H1 (cell line): ENCODE measurements around the gene KCNJ9. TPM values are rescaled to one million over a fixed set of nuclear protein-coding genes. Genes with fewer than 3 reads are reported as not detected.

Source experiments
- CTCF ChIA-PET: fragments of 300-600 bp; sonication (Branson Sonifier 250); formaldehyde crosslinking; loops from one replicate; lab custom pipeline; 2021; ENCODE audit not compliant: partially characterized antibody; lab: Charles Lee
- POLR2A ChIA-PET: fragments of 300-600 bp; sonication (Branson Sonifier 250); formaldehyde crosslinking; loops from one replicate; lab custom pipeline; 2021; ENCODE audit warnings: inconsistent platforms; ENCODE audit not compliant: partially characterized antibody; lab: Charles Lee
- DNase-seq, 2 experiments: peaks; one replicate each; pipeline versions ENCODE4 v3.0.0 to v3.0.0-alpha.2; 2010 to 2022; ENCODE audit warnings: low spot score in 2 of 2, low read depth in 1 of 2, mixed read lengths in 1 of 2
- FAIRE-seq: peaks from 2 replicates; lab custom pipeline; 2011; peaks lifted over from hg19 to GRCh38; lab: Jason Lieb, UNC
- H2AFZ ChIP-seq: 2 replicates; pipeline ENCODE4 v1.8.1; 2012; ENCODE audit warnings: low read length, inconsistent platforms
- H2AK5ac ChIP-seq: 2 replicates; pipeline ENCODE4 v1.6.1; 2013; ENCODE audit warnings: low read depth, low read length
- H2BK120ac ChIP-seq: replicated peaks from 2 replicates; pipeline ENCODE3; 2013; ENCODE audit warnings: low read depth, low read length, inconsistent platforms
- H2BK12ac ChIP-seq: 2 replicates; pipeline ENCODE4 v1.6.1; 2013; ENCODE audit warnings: low read depth, low read length
- H2BK15ac ChIP-seq: 2 replicates; pipeline ENCODE4 v1.6.1; 2013; ENCODE audit warnings: low read length
- H2BK20ac ChIP-seq: 2 replicates; pipeline ENCODE4 v1.6.1; 2013; ENCODE audit warnings: low read length
- H2BK5ac ChIP-seq: 2 replicates; pipeline ENCODE4 v1.6.1; 2013; ENCODE audit warnings: low read depth, low read length
- H3K14ac ChIP-seq: 2 replicates; pipeline ENCODE4 v1.6.1; 2013; ENCODE audit warnings: inconsistent platforms; ENCODE audit not compliant: insufficient read length
- H3K18ac ChIP-seq: 2 replicates; pipeline ENCODE4 v1.6.1; 2013; ENCODE audit warnings: low read length; ENCODE audit errors: extremely low read depth
- H3K23ac ChIP-seq: 2 replicates; pipeline ENCODE4 v1.6.1; 2013; ENCODE audit warnings: inconsistent platforms; ENCODE audit not compliant: insufficient read length
- H3K23me2 ChIP-seq: 2 replicates; pipeline ENCODE4 v1.6.1; 2013; ENCODE audit warnings: low read depth, low read length
- H3K27ac ChIP-seq: 2 replicates; pipeline ENCODE4 v1.6.1; 2011; ENCODE audit warnings: low read depth, low read length, inconsistent platforms
- H3K27me3 ChIP-seq, 4 experiments: replicated peaks in 1 of 4; 1 replicate in 1 of 4; 2 replicates in 3 of 4; pipeline versions ENCODE4 v1.6.1 to v1.8.1; 2011 to 2013; ENCODE audit warnings: low read length in 3 of 4, mild to moderate bottlenecking in 3 of 4, inconsistent platforms in 2 of 4, mixed read lengths in 2 of 4, moderate library complexity in 1 of 4; ENCODE audit not compliant: control insufficient read depth in 3 of 4, insufficient read depth in 3 of 4; ENCODE audit errors: extremely low read depth in 1 of 4
- H3K36me3 ChIP-seq, 4 experiments: 2 replicates each; pipeline versions ENCODE4 v1.6.1 to v1.8.1; 2011 to 2013; ENCODE audit warnings: mild to moderate bottlenecking in 4 of 4, low read length in 3 of 4, moderate library complexity in 2 of 4, control low read depth in 1 of 4, inconsistent platforms in 1 of 4; ENCODE audit not compliant: insufficient read depth in 4 of 4, control insufficient read depth in 2 of 4
- H3K4ac ChIP-seq: replicated peaks from 2 replicates; pipeline ENCODE3; 2013; ENCODE audit warnings: low read length, low read depth, mixed read lengths, inconsistent platforms; ENCODE audit not compliant: insufficient read length
- H3K4me1 ChIP-seq, 4 experiments: replicated peaks in 1 of 4; 1 replicate in 1 of 4; 2 replicates in 3 of 4; pipeline versions ENCODE4 v1.6.1 to v1.8.1; 2011 to 2013; ENCODE audit warnings: low read length in 3 of 4, inconsistent platforms in 2 of 4, mixed read lengths in 1 of 4; ENCODE audit not compliant: insufficient read depth in 4 of 4, control insufficient read depth in 3 of 4
- H3K4me2 ChIP-seq, 2 experiments: 2 replicates each; pipeline versions ENCODE4 v1.6.1 to v1.8.1; 2011 to 2013; ENCODE audit warnings: low read depth in 2 of 2, low read length in 2 of 2, control low read depth in 1 of 2, inconsistent platforms in 1 of 2, mild to moderate bottlenecking in 1 of 2; ENCODE audit not compliant: insufficient read depth in 1 of 2
- H3K4me3 ChIP-seq, 4 experiments: fragments of 200-600, 300-600 bp in 1 of 4; sonication (generic), shearing (Covaris generic), sonication (Bioruptor Twin) in 1 of 4; 2 replicates each; pipeline versions ENCODE4 v1.5.1 to v1.8.1; 2011 to 2016; ENCODE audit warnings: low read length in 4 of 4, low read depth in 3 of 4, control low read depth in 2 of 4, inconsistent platforms in 2 of 4, mild to moderate bottlenecking in 2 of 4, mixed read lengths in 1 of 4, moderate library complexity in 1 of 4; ENCODE audit not compliant: insufficient read depth in 2 of 4; ENCODE audit errors: extremely low read depth in 1 of 4
- H3K56ac ChIP-seq: replicated peaks from 2 replicates; pipeline ENCODE3; 2013; ENCODE audit warnings: low read depth, mild to moderate bottlenecking, mixed read lengths, low read length, inconsistent platforms; ENCODE audit not compliant: insufficient read length
- H3K79me1 ChIP-seq: 2 replicates; pipeline ENCODE4 v1.6.1; 2013; ENCODE audit warnings: low read depth, low read length, control low read depth
- H3K79me2 ChIP-seq, 2 experiments: 2 replicates each; pipeline versions ENCODE4 v1.6.1 to v1.8.1; 2012 to 2013; ENCODE audit warnings: low read length in 2 of 2, mild to moderate bottlenecking in 2 of 2, inconsistent platforms in 1 of 2; ENCODE audit not compliant: insufficient read depth in 2 of 2, control insufficient read depth in 1 of 2
- H3K9ac ChIP-seq, 4 experiments: replicated peaks in 1 of 4; 1 replicate in 1 of 4; 2 replicates in 3 of 4; pipeline versions ENCODE4 v1.6.1 to v1.8.1; 2011 to 2013; ENCODE audit warnings: low read depth in 3 of 4, low read length in 3 of 4, control low read depth in 2 of 4, mild to moderate bottlenecking in 2 of 4, moderate library complexity in 2 of 4, inconsistent platforms in 1 of 4; ENCODE audit errors: extremely low read depth in 1 of 4
- H3K9me3 ChIP-seq, 2 experiments: 2 replicates each; pipeline versions ENCODE4 v1.6.1 to v1.8.1; 2012 to 2013; ENCODE audit warnings: mild to moderate bottlenecking in 2 of 2, moderate library complexity in 2 of 2, control low read depth in 1 of 2, inconsistent platforms in 1 of 2, low read depth in 1 of 2, low read length in 1 of 2, mixed read lengths in 1 of 2; ENCODE audit not compliant: insufficient read depth in 2 of 2
- H4K20me1 ChIP-seq, 2 experiments: replicated peaks in 1 of 2; 2 replicates each; pipeline versions ENCODE3 to v1.8.1; 2011 to 2013; ENCODE audit warnings: inconsistent platforms in 2 of 2, low read length in 2 of 2, mild to moderate bottlenecking in 1 of 2; ENCODE audit not compliant: insufficient read depth in 2 of 2, control insufficient read depth in 1 of 2
- H4K5ac ChIP-seq: 2 replicates; pipeline ENCODE4 v1.6.1; 2013; ENCODE audit warnings: low read length, low read depth, mixed read lengths, inconsistent platforms; ENCODE audit not compliant: insufficient read length
- H4K8ac ChIP-seq: 2 replicates; pipeline ENCODE4 v1.8.0; 2013; ENCODE audit warnings: mild to moderate bottlenecking, moderate library complexity, low read length, inconsistent platforms; ENCODE audit not compliant: insufficient read depth; ENCODE audit errors: extremely low read depth
- H4K91ac ChIP-seq: replicated peaks from 2 replicates; pipeline ENCODE3; 2013; ENCODE audit warnings: low read length, mixed read lengths, inconsistent platforms; ENCODE audit not compliant: insufficient read length
- ASH2L ChIP-seq: fragments of 200-600, 300-600 bp; sonication (generic); IDR thresholded peaks from one replicate; pipeline ENCODE4 v1.7.1; 2017; ENCODE audit warnings: low read length
- BCL11A ChIP-seq, 2 experiments: IDR thresholded peaks; one replicate each; pipeline ENCODE4 v1.6.1; 2011; ENCODE audit warnings: low read depth in 2 of 2, low read length in 2 of 2, mild to moderate bottlenecking in 2 of 2
- BRCA1 ChIP-seq: IDR thresholded peaks from 2 replicates; pipeline ENCODE4 v1.6.1; 2012; ENCODE audit warnings: low read depth, low read length, improper control_type of control experiment
- CHD1 ChIP-seq: IDR thresholded peaks from 2 replicates; pipeline ENCODE4 v1.6.1; 2012; ENCODE audit warnings: low read depth, low read length, improper control_type of control experiment
- CTBP2 ChIP-seq: IDR thresholded peaks from 2 replicates; pipeline ENCODE4 v1.7.0; 2011; ENCODE audit warnings: borderline replicate concordance, mild to moderate bottlenecking, moderate library complexity, mixed read lengths, low read length; ENCODE audit not compliant: insufficient read depth, insufficient read length
- GABPA ChIP-seq: IDR thresholded peaks from 2 replicates; pipeline ENCODE4 v1.6.1; 2011; ENCODE audit warnings: mild to moderate bottlenecking, low read length, moderate library complexity, borderline replicate concordance; ENCODE audit not compliant: insufficient read depth
- HDAC6 ChIP-seq: IDR thresholded peaks from one replicate; pipeline ENCODE4 v1.7.1; 2012; ENCODE audit warnings: low read depth, mild to moderate bottlenecking, inconsistent platforms, low read length, moderate library complexity
- KDM5A ChIP-seq: fragments of 200-600 bp; IDR thresholded peaks from 2 replicates; pipeline ENCODE4 v1.7.1; 2012; ENCODE audit warnings: mild to moderate bottlenecking, low read length, inconsistent platforms, mixed read lengths
- PHF8 ChIP-seq: fragments of 200-600 bp; sonication (generic); conservative IDR thresholded peaks from 2 replicates; pipeline ENCODE4 v1.7.1; 2012; ENCODE audit warnings: low read depth, mild to moderate bottlenecking, inconsistent platforms, low read length, moderate library complexity
- POLR2AphosphoS5 ChIP-seq: IDR thresholded peaks from 2 replicates; pipeline ENCODE4 v1.6.1; 2011; ENCODE audit warnings: low read depth, low read length
- POU5F1 ChIP-seq: IDR thresholded peaks from 2 replicates; pipeline ENCODE4 v1.6.1; 2011; ENCODE audit warnings: low read depth, mild to moderate bottlenecking, low read length, moderate library complexity
- SP1 ChIP-seq: IDR thresholded peaks from 2 replicates; pipeline ENCODE4 v1.6.1; 2011; ENCODE audit warnings: low read depth, low read length
- SRF ChIP-seq: IDR thresholded peaks from 2 replicates; pipeline ENCODE4 v1.6.1; 2011; ENCODE audit warnings: mild to moderate bottlenecking, low read depth, low read length, moderate library complexity
- TBP ChIP-seq: IDR thresholded peaks from 2 replicates; pipeline ENCODE4 v1.6.1; 2011; ENCODE audit warnings: low read depth, low read length, improper control_type of control experiment
- TCF12 ChIP-seq: IDR thresholded peaks from 2 replicates; pipeline ENCODE4 v1.6.1; 2011; ENCODE audit warnings: low read depth, mild to moderate bottlenecking, low read length
- WGBS, 2 experiments: shearing (Covaris generic) in 1 of 2; methylation state at CpG; one replicate each; pipeline versions ENCODE4 v1.1.6 to v1.1.7; 2013 to 2015; ENCODE audit warnings: low lambda C conversion rate in 2 of 2, mixed read lengths in 2 of 2, inconsistent platforms in 1 of 2, low coverage in 1 of 2, missing lambda C conversion rate in 1 of 2; ENCODE audit not compliant: insufficient replicate concordance in 2 of 2, insufficient coverage in 1 of 2, insufficient read length in 1 of 2; ENCODE audit errors: extremely low coverage in 1 of 2, missing lambda C conversion rate in 1 of 2; 5-methylcytosine and 5-hydroxymethylcytosine counted together
- polyA plus RNA-seq, 7 experiments: library from polyadenylated mRNA; depleted of rRNA in 3 of 7; stranded (reverse) in 5 of 7; unstranded in 2 of 7; fragments of >200 nt in 5 of 7; fragments of 200-250 nt in 2 of 7; gene quantifications; 1 replicate in 5 of 7; 2 replicates in 1 of 7; 4 replicates in 1 of 7; pipeline versions ENCODE4 v1.2.1 to v1.2.3, GENCODE V29; 2011 to 2013; ENCODE audit warnings: missing spikeins in 2 of 7, mixed read lengths in 2 of 7
- total RNA-seq: library from RNA; stranded (reverse); fragmentation: NEBNext Ultra II Directional; extraction: Animal tissue kit (Norgen Biotek cat#: 25700); gene quantifications from 2 replicates; pipeline ENCODE4 v1.2.1, GENCODE V29; 2021

Gene KCNJ9
- total and polyA plus RNA-seq, 2 of the 8 experiments (the other 6 are each of a cell fraction or from before 2014, with no cell fraction given), result 0.02 to 0.13 TPM

DNA sequence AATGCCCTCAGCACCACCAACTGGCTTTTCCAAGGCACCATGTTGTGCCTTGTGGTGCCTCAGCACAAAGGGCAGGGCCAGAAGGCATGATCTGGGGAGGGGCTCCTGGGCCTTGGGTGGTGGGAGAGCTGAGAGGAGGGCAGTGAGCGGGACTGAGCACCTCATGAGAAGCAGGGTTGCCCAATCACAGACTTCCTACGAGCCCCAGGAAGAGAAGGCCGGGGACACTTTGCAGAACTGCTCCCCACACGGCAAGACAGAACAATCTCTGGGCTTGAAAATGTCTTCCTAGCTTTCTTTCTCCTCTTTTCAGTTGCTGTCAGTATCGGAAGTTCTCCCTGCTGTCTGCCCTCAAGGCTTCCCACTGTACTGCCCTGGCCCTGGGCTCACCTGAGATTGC is 18.2 kb upstream of the KCNJ9 start:
- H3K4me1 ChIP-seq, result peaks cover 4 to 25% (median 16%) of the 10 kb centered on the region in 4 experiments
- CTCF ChIA-PET, result interaction anchor here (1.4 to 50.1 kb wide), 6 partner anchors 6 to 62 kb away, joined by 4 to 1874 read pairs (median 5); partner anchors contain the start of genes IGSF8, KCNJ10 and KCNJ9
- TF ChIP-seq BCL11A (IDR thresholded peaks at IDR 0.05; ENCODE audit: low read depth in 2 of 2, low read length in 2 of 2), result no peak
- TF ChIP-seq POU5F1, result no peak
- TF ChIP-seq KDM5A, result no peak
- no peak for TF ChIP-seq CHD1
- TF ChIP-seq BRCA1, result no peak
- TF ChIP-seq TBP, result no peak
- no peak for TF ChIP-seq SP1
- no peak for TF ChIP-seq HDAC6
- TF ChIP-seq PHF8, result no peak
- TF ChIP-seq POLR2AphosphoS5, result no peak
- TF ChIP-seq TCF12, result no peak
- TF ChIP-seq ASH2L, result no peak
- no peak for TF ChIP-seq CTBP2
- no peak for TF ChIP-seq SRF
- TF ChIP-seq GABPA, result no peak

More for the DNA sequence above, 18.2 kb upstream of the KCNJ9 start:
- Histone ChIP-seq H3K23me2 (no peaks in the 10 kb centered on the region), H3K79me1 (no peaks in the 10 kb centered on the region), H3K14ac (no peak overlapping the region), H3K36me3 (no peaks in the 10 kb centered on the region), H3K9ac (no peak overlapping the region), H3K4me2 (no peak overlapping the region), H4K91ac (peak overlapping the region; percentile 8), H3K56ac (no peak overlapping the region), H3K23ac (no peak overlapping the region), H3K4ac (no peak overlapping the region), H2AFZ (no peak overlapping the region), H3K79me2 (no peaks in the 10 kb centered on the region), H3K27me3 (peaks cover 0 to 3% (median 0%) of the 10 kb centered on the region in 4 experiments; a peak in 1 of 7 replicates), H4K20me1 (no peaks in the 10 kb centered on the region), H4K8ac (no peak overlapping the region), H2BK120ac (no peak overlapping the region), H3K18ac (no peak overlapping the region; the same call in 1 of the 2 replicates), H2BK12ac (0 out of 2 replicates have a peak overlapping the region, but pooled peaks have one; percentile 68), H2BK20ac (peak overlapping the region; percentile 61; the same call in 1 of the 2 replicates), H3K4me3 (no peak overlapping the region), H2AK5ac (no peak overlapping the region), H2BK5ac (no peak overlapping the region), H3K27ac (no peak overlapping the region), H3K9me3 (no peaks in the 10 kb centered on the region), H2BK15ac (peak overlapping the region; percentile 72; the same call in 1 of the 2 replicates), H4K5ac (no peak overlapping the region)
- FAIRE-seq, result no peak
- POLR2A ChIA-PET, result interaction anchor here (0.7 to 2.8 kb wide), 6 partner anchors 10 to 144 kb away, joined by 3 to 11 read pairs (median 3); partner anchors contain the start of gene KCNJ9
- 93% methylated on average over 5 of the region's 5 CpGs; no CpG with 5 or more reads in 1 of the 2 experiments for WGBS, 2 experiments
- no peak for DNase-seq
